HG02610 (cell line): ENCODE results near the gene NDRG4.
A peak's percentile ranks its signal among the peaks of the same experiment; 100 is the strongest.

Source experiments
- ATAC-seq: cut with Tn5 transposase; IDR thresholded peaks from one replicate; pipeline ENCODE4 v1.9.1; 2021; ENCODE audit warnings: mild to moderate bottlenecking, moderate library complexity; ENCODE audit not compliant: unreplicated experiment

NDRG4 gene

DNA sequence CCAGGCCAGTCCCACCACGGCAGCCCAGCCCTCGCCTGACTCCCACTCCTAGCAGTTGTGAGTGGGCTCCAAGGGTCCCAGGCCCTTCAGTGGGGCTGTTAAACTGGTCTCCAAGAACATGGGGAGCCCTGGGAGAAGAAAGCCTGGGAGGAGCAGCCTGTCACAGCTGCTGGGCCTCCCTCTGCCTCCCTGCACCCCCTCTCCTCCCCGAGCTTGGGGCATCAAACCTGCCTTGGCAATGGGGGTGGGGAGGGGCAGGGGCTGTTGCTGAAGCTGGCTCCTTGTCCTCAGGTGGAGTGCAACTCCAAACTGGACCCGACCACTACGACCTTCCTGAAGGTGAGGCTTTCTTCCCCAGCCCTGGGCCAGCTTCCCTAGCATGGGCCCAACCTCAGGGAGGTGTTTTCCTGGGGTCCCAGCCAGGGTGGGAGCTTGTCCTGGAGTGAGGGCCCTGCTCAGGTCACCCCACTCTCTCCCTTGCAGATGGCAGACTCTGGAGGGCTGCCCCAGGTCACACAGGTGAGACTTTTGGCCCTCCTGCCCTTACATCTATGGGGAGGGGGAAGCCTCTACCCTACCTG is 8.8 kb downstream of the NDRG4 start:
- no peak for ATAC-seq

DNA sequence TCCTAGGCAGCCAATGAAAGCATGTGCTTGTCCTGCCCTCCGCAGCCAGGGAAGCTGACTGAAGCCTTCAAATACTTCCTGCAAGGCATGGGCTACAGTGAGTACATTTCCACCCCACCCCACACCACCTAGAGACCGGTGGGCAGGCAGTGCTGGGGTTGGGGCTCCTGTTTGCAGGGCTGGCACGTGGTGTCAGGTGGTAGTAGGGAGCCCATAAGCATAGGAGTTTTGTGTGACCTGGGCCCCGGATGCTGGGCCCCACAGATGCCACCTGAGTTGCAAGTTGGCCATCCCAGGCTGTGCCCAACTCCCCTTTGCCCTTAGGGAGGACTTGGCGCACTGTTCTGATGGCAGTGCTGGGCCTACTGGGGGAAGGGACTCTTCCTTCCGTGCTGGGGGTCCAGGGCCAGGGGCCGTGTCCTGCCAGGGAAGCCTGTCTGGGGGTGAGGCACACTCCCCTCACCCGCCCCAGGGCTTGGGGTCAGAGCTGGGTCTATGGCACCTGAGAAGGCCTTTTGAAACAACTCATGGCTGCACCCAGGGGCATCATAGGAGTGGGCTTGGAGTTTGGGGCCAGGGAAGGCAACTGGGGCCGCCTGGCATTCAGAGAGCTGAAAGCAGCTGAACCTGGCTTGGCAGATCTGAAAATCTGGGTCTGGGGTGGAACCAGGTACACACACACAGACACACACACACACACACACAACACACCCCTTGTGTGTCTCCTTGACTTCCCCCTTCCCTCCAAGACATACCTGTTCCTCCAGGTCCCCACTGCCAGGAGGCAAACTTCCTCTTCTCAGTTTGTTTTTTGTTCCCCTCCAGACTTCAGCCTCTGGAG is 9.5 kb downstream of the NDRG4 start:
- no peak for ATAC-seq

DNA sequence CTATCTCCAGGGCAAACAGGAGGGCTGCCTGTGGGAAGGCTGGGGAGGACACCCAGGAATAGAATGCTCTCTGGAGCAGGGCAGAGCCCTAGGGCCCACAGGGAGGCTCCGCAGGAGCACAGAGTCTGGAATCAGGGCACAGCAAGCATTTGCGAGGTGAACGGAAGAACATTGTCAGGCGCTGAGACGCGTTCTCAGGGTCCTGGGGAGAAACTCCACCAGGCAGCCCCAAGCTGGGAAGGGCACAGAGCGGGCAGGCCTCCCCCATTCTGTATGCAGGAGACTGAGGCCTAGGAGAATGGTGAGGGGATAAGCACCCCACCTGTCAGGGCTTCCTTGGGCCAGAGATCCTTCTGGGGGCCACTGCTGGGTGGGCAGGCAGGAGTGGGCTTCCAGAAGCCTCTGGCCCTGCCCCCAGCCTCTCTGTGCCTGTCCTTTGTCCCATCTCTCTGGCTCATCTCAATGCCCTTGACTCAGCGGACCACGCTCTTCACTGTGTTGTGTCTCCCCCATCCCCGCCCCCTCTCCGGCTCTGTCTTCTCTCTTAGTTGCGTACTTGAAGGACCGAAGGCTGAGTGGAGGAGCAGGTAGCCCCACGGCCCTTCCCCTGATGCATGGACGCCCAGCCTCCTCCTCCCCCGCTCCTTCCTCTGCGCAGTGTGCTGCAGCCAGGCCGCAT is 10.3 kb downstream of the NDRG4 start:
- ATAC-seq, result no peak

DNA sequence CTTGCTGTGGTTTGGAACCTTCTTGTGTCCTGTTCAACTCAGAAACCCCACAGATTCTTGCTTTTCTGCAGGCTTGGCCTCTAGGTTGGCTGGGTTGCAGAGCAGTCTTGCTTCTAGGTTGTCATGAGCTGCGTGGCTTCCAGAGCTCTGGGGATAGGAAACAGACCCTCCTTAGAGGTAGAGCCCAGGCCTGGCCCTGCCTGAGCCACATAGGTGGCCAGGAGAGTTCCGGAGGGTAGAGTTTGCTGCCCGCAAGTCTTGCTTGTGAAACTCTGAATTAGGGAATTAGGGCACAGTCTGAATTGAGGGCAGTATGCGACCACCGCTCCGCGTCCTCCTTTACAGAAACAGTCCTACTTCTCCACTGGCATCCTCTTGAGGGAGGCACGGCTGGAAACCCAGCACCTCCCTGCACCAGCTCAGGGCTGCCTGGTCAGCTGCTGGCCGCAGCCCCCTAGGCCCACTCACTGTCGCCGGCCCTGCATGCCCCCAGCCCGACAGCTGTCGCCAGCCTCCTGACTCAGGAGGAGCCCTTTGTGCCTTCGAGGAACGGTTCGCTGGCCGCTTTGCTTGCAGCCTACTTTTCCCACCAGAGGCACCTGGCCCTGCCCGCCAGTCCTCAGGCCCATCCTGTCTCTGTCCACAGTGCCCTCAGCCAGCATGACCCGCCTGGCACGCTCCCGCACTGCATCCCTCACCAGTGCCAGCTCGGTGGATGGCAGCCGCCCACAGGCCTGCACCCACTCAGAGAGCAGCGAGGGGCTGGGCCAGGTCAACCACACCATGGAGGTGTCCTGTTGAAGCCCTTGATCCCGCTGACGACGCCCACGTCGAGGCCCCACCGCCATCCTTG is 11.1 kb downstream of the NDRG4 start:
- ATAC-seq, result no peak

DNA sequence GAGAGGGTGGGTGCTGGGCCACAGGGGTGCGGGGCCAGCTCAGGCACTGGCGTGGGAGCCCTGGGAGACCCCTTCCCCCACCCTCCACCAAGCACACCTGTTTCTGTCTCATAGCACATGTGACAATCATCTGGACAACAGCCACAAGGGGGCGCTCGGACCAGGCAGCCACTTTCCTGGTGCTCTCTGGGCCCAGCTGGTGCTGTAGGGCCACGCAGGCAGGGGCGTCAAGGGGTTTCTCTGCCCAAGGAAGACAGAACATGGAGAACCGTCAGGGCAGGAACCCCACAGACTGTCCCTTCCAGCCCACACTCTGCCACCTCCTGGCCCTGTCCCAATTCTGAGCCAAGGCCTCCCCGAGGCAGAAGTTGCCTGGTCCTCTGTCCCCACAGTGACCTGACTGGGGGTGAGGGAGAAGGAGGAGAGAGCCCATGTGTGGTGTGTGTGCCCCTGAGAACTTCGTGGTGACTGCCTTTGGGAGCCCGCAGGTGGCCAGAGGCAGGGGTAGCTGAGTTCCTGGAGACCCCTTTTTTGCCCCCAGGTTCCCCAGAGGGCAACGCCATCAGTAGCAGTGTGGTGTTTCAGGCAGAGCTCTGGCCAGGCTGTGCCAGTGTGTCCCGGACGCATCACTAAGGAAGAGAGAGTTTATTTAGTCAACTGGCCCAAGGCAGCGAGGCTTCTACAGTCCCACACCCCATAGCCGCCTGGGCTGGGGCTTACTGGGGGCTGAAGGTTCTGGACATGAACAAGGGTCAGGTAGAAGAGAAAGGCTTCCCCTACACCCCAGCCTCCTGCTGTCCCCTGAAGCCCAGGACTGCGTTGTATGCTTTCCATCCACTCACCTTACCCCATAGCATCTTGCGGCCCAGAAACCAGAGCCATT is 12.2 kb downstream of the NDRG4 start:
- no peak for ATAC-seq

DNA sequence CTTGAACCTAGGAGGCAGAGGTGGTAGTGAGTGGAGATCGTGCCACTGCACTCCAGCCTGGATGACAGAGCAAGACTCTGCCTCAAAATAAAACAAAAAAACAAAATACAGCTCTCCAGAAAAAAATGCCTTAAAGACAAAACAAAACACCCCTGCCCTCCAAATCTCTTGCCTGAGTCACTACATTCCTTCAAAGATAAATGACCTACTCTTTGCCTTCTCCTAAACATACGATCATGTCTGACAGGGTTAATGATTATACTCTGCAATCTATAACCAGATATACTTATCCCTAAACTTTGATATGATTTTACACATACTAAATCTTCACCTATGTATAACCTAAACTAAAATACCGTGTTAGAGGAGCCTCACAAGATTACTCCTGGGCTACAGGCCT is 13.9 kb downstream of the NDRG4 start:
- no peak for ATAC-seq

DNA sequence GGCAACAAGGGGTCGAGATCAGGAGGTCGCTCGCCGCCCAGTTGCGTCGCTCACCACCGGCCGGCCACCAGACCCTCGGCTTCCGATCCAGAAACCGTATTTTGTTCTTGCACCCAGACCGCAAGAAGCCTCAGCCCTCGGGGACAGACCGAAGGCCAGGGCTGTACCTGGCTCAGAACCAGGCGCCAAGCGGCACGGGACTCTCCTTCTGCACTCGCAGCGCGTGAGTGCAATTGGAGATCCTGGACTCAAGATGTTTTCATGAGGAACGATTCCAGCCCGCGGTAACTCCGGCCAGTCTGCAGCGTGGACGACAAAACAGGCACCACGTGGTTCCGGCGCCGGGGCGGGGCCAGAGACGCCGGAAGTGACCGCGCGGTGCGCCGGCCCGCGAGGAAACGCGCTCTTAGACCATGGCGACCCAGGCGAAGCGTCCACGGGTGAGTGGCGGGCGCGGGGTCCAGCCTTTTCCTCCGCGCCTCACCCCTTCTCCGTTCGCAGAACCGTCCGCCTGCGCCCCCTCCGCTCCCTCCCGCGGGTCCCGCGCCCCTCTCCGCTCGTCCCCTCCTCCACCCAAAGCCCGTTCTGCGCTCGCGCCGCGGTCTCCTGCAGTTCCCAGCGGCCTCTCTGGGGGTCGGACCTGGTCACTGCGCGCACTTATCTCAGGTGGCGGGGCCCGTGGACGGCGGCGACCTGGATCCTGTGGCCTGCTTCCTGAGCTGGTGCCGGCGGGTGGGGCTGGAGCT is 15.4 kb downstream of the NDRG4 start, which contains the start of gene SETD6:
Gene SETD6 (plus strand): TSS at position 393 of the 746 bp plus-strand sequence. CDS start 21 bp downstream, at position 414.
- ATAC-seq, result peak; percentile 80

DNA sequence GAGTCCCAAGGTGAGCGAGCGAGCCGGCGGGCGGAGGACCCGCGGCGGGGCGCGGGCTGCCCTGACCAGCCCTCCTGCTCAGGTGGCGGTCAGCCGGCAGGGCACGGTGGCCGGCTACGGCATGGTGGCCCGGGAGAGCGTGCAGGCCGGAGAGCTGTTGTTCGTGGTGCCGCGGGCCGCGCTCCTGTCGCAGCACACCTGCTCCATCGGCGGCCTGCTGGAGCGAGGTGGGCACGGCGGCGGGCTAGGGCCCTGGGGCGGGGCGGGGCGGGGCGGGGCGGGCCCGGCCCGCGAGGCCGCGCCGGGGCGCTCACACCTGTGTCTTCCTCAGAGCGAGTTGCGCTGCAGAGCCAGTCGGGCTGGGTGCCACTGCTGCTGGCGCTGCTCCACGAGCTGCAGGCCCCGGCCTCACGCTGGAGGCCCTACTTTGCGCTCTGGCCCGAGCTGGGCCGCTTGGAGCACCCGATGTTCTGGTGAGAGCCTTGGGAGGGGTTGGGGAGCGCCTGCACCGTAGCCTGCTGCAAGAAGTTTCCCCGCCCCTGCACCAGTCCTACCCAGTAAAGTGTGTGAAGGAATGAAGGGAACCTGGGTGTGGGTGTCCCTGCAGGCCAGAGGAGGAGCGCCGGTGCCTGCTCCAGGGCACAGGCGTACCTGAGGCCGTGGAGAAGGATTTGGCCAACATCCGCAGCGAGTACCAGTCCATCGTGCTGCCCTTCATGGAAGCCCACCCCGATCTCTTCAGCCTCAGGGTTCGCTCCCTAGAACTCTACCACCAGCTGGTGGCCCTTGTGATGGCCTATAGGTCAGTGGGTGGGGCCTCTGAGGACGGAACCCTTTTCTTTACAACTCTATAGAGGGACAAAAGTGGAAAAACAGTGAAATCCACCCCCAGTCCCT is 16.2 kb downstream of the NDRG4 start:
- peak; percentile 28 for ATAC-seq

DNA sequence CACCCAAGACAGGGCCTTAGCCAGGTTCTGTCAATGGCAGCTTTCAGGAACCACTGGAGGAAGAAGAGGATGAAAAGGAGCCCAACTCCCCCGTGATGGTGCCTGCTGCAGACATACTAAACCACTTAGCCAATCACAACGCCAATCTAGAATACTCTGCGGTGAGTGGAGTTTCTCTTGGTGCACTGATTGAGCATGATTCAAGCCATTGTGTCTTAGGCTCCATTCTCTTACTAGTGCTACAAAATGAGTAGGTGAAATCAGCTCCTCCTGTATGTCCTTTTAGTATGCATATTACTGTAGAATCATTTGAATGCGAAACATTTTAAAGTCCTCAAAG is 16.8 kb downstream of the NDRG4 start:
- no peak for ATAC-seq

DNA sequence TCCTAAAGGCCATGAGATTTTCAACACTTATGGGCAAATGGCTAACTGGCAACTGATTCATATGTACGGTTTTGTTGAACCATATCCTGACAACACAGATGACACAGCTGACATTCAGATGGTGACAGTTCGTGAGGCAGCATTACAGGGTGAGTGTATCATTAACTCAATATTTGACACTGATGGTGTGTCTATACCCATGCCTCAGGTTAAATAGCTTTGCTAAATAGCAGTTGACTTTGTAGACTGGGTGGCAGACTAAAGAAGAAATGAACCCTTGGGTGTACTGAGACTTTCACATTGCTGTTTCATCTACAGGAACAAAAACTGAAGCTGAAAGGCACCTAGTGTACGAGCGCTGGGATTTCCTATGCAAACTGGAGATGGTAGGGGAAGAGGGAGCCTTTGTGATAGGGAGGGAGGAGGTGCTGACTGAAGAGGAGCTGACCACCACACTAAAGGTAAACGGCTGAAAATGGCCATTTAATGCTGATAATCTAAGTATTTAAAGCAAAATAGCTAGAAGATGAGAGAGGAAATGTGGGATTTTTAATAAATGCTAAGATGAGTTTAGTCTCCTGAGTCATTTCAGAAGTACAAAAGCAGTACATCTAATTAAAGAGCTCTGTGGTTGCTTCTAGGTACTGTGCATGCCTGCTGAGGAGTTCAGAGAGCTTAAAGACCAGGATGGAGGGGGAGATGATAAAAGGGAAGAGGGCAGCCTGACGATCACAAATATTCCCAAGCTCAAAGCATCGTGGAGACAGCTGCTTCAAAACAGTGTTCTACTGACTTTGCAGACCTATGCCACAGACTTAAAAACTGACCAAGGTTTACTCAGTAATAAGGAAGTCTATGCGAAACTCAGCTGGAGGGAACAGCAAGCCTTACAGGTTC is 18.4 kb downstream of the NDRG4 start:
- ATAC-seq, result peak; percentile 39

DNA sequence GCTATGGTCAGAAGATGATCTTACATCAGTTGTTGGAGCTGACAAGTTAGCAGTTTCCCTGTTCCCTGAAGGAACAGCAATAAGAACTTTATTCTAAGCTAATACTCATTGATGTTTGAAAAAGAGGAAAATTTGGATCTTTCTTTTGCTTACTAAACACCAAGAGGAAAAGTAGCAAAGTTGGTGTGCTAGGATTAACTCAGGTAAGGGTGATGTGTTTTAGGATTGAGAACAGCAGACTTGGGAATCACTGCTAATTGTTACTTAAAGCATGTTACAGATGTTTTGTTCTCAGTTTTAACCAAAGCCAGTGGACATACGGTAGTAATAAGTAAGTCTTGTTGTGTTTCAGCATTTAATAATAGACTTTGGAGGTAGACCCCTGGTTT is 19.0 kb downstream of the NDRG4 start:
- ATAC-seq, result no peak

DNA sequence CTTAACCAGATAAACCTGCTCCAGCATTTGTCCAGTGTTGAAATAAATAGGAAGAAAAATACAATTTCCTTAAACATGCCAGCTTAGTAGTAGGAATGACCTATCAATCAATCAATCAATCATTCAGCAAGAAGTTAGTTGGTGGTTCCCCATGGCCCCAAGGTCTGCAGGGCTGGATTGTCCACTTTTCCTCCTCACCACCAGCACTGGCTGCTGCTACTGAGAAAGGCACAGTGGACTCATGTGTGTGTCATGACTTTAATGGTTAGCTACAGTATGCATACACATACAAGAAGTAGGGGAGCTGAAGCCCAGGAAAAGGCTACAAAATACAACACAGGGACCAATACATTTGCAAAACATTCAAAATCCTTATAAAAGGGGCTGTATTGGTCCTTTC is 19.8 kb downstream of the NDRG4 start:
- ATAC-seq, result no peak

DNA sequence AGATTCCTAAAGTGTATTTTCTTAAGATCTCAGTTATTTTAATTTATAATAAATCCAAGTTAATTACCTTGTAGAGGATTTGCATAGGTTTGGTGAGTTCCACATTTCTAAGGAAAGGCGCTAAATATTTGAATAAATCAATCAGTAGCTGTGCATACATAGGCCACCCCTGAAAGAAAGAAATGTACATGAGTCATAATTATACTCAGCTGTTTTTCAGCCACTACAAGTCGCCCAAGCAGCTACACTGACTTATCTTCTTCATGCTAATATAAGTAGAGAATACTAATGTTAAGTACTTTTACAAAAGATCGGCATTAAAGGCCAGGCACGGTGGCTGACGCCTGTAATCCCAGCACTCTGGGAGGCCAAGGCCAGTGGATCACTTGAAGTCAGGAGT is 30.2 kb downstream of the NDRG4 start:
- no peak for ATAC-seq

DNA sequence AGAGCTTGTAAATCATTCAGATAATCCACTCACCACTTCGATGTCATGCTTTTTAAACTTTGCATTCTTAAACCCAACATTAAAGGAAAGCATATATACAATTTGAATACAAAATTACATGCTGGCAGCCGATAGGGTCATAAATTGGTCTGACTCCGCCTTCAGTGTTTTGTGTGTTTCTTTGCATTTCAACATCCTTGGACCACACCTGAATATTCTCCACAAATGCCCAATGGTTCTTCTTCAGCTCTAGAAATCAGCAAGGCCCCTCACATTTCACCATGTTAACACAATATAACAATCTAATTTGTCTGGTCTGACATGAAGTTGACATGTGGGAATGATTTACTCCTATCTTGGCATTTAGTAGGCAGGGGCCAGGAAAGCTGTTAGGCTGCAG is 32.5 kb downstream of the NDRG4 start:
- no peak for ATAC-seq

DNA sequence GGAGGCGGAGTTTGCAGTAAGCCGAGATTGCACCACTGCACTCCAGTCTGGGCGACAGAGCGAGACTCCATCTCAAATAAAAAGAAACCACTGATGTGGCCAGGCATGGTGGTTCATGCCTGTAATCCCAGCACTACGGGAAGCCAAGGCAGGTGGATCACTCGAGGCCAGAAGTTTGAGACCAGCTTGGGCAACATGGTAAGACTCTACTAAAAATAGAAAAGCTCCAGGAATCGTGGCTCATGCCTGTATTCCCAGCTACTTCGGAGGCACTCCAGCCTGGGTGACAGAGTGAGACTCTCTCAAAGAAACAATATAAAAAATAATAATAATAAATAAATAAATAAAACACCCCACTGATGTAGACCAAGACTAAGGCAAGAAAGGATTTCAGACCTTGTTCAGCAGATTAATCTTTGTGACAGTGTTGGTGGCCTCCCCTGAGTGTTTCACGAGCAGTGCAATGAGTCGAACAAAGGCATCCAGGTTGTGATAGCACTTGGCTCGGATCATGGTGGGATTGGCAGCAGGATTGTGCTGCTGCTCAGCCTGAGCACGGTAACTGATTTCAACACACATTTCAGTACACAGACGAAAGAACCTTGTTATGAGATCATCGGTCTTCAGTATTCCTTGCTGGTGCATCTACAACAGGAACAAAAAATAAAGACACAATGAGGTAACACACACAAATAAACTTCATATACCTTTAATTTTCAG is 34.0 kb downstream of the NDRG4 start:
- ATAC-seq, result no peak

DNA sequence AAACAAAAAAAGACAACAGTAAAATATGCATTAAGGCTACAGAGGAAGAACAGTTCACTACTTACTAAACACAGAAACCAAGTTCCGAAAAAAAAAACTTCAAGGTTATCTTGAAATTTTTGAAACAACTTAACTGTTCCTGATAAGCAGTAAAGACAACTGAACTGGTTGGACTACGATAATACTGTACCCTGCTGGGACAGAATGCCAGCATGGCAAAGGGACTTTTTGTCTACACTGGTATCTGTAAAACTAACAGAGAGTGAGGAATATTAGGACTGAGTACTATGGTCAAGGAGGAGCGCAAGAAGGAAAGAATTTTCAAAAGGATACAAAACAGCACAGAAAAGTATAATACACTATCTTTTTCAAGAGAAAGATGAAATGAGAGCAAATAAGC is 35.2 kb downstream of the NDRG4 start:
- no peak for ATAC-seq

DNA sequence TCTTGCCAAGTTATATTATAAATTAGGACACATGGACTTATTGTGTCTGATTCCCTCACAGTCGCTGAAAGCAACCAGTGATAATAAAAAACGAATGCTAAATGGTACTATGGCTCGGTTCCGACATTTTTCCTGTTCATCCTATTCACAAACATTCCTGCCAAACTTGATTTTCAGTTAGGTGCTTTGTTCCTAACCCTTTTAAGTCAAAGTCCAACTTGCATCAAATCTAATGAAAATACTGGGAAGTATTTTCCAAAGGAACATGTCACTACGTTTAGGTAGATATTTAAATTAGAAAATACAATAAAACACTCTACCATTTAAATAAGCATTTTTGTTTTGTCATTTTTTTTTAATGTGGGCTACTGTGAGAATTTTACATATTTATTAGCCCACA is 36.3 kb downstream of the NDRG4 start:
- no peak for ATAC-seq
